HuH-7.5 (cell line): ENCODE results near the gene TMC2.

ENCODE experiments used
- DNase-seq: peaks from one replicate; pipeline ENCODE4 v3.0.0; 2011; ENCODE audit warnings: low spot score

The TMC2 gene

GRCh38 chr20:2578475-2579192, 42.3 kb downstream of the TMC2 start:
- no peak for DNase-seq

DNA sequence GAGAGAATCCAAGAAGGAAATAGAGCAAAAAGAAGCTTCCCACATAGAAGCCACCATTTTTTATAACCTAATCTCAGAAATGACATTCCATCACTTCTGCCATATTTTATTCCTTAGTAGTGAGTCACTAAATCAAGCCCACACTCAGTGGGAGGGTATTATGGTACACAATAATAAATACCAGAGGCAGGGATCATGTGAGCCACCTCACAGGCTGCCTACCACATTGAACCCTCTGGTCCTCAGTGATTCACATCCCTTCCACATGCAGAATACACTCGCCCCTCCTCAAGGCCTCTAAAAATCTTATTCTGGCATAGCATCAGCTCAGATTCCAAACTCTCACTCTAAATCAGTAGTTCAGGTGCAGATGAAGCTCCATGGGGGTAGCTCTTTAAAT, 49.4 kb downstream of the TMC2 start:
- DNase-seq, result no peak

GRCh38 chr20:2593756-2594155, 57.4 kb downstream of the TMC2 start:
- DNase-seq, result no peak

- DNase-seq, result no peak
These were observed 58.7 kb downstream of the TMC2 start for GRCh38 chr20:2595076-2595475.

- no peak for DNase-seq
These were observed 60.4 kb downstream of the TMC2 start for GRCh38 chr20:2596673-2597279.

DNA sequence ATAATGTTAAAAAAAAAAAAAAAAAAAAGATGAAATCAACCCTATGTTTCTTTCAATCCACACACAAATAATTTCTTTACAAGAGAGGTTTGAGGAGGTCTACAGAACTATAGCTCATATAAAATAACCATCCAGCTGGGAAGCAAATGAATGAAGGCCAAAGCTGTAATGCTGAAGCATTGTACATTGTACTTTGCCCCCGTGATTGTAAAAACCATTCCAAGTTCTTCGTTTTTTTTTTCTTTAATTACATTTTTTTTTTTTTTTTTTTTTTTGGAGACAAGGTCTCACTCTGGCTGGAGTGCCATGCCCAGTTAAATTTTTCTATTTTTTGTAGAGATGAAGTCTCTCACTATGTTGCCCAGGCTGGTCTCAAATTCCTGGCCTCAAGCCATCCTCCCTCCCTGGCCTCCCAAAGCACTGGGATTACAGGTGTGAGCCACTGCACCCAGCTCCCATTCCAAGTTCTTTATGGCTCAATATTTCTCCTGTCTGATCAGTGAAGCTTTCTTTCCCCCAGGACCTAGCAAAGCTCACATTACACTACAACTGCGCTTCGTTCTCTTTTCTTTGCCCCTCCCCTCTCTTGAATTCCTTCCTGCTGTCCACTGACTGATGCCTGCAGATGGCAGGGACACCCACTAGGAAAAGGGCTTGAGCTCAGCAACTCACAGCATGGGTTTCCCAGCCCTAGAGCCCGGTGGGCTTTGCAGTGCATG, 63.1 kb downstream of the TMC2 start:
- DNase-seq, result no peak

DNA sequence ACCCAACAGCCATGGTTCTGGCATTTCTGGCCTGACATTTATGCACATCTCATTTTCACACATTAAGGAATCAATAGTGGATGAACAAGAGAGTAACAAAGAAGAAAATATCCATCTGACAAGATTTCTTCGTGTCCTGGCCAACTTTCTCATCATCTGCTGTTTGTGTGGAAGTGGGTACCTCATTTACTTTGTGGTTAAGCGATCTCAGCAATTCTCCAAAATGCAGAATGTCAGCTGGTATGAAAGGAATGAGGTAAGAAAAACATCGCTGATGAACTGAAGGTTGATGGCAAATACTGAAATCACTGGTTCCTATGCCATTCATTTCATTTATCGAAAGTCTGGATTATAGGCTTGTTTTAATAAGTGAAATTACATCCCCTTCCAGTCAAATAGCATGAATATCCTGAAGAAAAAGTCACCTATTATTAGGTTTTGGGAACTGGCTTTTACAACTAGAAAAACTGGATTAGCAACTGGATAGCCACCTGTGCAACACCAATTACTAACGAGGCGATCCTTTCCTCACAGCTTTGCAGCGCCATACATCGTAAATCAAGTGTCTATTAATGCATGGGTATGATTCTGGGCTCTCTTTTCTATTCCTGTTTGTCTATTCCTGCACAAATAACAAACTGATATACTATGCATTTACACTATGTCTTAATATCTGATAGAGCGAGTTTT, 65.8 kb downstream of the TMC2 start:
- no peak for DNase-seq

- DNase-seq, result no peak
These were observed 66.4 kb downstream of the TMC2 start for GRCh38 chr20:2602746-2603145.

DNA sequence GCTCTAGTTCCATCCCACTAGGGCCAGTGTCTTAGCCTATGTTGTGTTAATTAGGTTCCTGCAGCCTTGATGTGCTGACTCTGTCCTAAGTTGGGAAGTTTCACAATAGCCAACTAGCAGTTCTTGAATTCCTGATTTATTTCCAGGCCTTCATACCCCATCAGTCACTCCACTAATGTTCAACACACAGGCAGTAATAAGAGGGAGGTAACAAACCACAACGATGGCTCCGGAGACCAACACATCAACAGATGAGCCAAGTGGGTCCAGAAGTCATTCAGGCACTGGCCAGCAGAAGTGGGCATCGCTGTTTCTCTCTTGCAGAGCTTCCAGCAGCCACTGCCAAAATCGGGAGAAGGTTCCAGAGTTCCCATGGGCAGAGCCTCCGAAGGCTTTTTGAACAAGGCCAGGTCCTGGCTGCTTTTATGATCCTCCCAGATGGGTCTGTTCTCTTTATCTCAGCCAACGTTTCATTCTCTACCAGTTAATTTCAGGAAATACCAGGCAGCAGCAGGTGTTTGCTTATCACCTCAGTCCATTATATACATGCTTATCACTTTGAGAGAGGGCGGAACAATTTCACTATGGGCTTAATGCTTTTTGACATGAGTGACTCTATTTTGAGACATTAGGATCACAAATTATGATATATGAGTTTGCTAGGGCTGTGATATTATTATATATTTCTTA, 67.6 kb downstream of the TMC2 start:
- DNase-seq, result no peak

DNA sequence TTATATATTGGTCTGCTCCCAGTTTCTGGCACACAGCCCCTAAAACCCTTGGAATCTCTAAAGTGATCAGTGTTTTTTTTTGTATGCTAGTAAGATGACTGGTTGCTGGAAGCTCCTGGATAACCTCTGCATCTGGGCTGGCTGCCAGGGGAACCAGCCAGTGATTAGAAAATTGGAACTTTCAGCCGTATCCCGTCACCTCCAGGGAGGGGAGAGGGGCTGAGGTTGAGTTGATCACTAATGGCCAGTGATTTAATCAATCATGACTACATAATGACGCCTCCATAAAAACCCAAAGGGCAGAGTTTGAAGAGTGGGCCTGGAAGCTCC, 68.1 kb downstream of the TMC2 start:
- no peak for DNase-seq

GRCh38 chr20:2606507-2607006, 70.2 kb downstream of the TMC2 start:
- no peak for DNase-seq

DNA sequence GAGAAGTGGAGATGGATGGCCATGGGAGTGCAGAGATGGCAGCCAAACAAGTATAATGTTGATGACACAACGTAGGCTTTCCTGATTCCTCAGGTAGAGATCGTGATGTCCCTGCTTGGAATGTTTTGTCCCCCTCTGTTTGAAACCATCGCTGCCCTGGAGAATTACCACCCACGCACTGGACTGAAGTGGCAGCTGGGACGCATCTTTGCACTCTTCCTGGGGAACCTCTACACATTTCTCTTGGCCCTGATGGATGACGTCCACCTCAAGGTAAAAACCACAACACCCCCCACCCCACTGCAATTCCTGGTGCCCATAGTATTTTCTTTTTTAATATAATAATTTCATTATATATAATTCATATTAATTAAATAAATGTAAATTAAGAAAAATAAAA, 74.0 kb downstream of the TMC2 start:
- no peak for DNase-seq

DNA sequence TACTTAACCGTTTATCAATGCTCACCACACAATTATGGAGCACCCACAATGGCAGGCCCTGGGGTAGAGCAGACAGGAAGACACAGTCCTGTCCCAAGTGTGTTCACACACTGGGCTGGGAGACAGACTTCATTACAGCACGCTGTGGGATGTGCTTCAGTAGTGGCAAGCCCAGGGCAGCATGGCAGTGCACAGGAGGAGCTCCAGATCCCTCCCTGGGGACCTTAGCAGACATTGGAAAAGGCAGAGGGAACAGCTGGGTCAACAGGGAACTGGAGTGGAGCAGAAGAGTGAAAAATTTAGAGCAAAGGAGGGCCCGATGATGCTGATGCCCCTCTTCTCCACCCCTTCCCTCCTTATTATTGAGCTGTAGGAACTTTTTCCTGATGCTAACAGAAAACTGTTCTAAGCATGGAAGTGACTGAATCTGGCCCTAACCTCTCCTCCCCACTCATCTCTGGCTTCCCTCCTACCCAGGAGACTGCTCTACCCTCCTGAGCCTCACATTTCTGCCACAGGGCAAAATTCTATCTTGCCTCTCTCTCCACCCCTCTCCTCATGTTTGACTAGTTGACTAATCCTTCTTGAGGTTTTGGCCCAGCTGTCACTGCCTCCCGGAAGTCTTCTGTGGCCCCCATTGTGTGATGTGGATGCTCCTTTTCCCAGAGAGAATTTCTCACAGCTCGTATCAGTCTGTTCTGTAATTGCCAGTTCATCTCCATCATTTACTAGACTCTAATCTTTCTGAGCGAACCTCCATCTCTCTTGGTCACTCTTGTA, 74.8 kb downstream of the TMC2 start:
- no peak for DNase-seq

DNA sequence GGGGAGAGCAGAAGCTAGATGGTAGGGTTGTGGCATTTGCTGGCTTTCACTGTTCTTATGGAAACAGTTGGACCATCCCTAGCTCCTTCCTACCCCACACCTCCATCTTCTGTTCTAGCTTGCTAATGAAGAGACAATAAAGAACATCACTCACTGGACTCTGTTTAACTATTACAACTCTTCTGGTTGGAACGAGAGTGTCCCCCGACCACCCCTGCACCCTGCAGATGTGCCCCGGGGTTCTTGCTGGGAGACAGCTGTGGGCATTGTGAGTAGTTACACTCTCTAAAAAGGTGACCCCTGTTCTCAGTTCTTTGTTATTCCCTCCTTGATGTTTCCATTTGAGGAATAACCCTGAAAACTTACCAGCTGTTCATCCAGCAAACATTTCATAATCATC, 75.7 kb downstream of the TMC2 start:
- DNase-seq, result no peak

DNA sequence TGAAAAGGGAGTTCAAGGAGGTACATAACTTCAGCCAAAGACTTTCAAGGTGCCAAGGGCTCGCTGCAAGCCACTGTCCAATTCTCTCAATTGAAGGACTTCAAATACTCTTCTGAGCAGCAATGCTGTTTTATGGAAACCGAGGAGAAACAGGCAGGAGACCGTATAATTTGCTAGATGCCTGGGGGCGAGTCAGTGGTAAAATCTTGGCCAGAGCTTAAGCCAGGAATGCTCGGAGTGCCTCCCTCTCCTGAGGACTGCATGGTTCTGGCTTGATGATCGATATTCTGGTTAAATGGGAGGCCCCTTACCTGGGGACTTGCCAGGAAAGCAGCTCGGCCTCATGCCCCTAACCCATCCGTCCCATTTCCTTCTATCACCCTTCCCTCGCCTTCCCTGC, 80.3 kb downstream of the TMC2 start:
- no peak for DNase-seq

DNA sequence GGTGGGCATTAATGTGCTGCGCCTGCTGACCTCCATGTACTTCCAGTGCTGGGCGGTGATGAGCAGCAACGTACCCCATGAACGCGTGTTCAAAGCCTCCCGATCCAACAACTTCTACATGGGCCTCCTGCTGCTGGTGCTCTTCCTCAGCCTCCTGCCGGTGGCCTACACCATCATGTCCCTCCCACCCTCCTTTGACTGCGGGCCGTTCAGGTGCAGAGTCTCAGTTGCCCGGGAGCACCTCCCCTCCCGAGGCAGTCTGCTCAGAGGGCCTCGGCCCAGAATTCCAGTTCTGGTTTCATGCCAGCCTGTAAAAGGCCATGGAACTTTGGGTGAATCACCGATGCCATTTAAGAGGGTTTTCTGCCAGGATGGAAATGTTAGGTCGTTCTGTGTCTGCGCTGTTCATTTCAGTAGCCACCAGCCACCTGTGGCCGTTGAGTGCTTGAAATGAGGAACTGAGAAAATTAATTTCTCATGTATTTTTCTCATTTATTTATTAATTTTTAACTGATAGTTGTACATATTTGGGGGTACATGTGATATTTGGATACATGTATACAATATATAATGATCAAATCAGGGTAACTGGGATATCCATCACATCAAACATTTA, 80.8 kb downstream of the TMC2 start:
- no peak for DNase-seq

DNA sequence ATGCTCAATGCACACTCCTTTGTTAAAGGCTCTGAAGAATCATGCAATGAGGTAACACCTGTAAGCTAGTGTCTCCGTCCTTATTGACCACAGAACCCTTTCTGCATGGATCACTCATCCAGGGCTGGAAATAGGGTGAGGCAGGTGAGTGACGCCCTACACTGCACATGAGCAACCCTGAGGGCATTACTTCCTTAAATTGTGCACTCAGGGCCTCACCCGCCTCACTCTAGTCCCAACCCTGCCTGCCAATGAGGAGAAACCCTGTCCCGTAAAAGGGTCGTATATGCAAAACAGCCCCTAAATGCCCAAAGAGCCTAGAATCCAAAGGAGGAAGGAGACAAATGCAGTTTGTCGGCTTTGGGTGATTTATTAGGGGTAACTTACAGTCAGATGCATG, 82.4 kb downstream of the TMC2 start:
- no peak for DNase-seq

DNA sequence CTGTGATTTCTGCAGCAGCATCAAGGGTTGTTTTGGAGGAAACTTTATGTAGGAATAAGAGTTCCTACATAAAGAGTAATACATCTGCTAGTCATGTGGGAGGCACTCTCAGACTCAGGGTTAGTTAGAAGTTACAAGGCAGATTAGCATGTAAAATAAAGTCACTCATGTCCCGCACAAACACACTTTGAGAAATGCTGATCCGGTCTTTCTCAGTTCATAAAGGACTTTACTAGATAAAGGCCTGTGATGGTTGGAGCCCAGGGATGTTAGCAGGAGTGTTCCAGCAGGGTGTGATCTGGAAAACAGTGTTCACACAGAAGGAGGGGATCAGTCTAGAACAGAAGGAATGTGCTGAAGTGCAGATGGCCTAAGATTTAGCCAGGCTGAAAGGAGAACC, 83.0 kb downstream of the TMC2 start:
- DNase-seq, result no peak

- no peak for DNase-seq
These were observed 83.7 kb downstream of the TMC2 start for GRCh38 chr20:2619961-2620595.

GRCh38 chr20:2624190-2624589, 87.8 kb downstream of the TMC2 start:
- DNase-seq, result no peak

DNA sequence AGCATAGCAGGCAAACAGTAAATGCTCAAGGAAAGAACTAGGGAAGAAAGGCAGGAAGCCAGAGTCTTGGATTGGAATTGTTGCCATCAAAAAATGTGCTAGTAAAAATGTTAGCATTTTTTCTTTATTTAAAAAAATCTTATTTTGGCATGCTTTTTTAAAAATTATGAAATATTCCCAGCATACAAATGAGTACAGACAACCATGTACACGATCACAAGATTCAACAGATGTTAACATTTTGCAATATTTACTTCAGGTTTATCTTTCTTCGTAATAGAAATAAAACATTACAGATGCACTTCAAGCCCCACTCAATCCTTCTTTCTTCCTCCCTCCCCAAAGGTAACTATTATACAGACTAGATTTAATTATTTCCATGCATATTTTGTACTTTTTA, 88.7 kb downstream of the TMC2 start:
- no peak for DNase-seq
